HTERT RPE-1 (cell line): ENCODE results near the gene HRNR.

Source experiments
- in situ Hi-C: fragments of 300-500 bp; cut with MboI; formaldehyde crosslinking; loops from 4 replicates; pipeline ENCODE4 v1.14.3; 2020; ENCODE audit warnings: low sequenced_read_pairs

Gene HRNR

DNA sequence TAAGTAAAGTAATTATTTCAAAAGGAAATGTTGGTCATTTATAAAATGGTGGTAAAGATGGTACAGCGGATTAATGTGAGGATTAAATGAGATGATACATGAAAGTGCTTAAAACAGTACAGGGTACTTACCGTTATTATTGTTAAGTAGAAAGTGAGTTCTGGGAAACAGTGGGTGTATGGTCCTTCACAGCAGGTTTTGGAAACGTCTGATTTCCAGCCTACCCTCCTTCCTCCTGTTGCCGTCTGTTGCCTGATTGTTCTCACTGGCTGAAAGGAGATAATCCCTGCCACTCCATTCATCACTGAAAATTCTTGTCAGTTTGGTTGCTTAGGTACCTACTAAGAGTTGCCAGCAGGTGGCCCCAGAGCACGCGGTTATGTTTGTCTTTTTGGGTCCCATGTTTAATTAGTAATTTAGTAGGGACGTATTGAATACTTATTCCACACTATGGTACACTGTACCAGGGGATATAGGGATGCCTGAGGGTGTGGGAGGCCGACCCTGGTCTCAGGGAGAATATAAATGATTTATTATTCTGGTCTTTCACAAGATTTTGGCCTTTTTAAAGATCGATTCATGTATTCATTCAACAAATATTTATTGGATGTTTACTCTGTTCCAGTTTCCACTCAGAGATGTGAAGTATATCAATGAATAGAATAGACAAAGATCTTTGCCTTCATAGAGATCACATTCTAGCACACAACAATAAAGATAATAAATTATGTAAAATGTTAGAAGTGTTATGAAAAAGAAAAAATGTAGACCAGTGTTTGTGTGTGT, 34.1 kb downstream of the HRNR start:
- in situ Hi-C loops, result no loop called here

DNA sequence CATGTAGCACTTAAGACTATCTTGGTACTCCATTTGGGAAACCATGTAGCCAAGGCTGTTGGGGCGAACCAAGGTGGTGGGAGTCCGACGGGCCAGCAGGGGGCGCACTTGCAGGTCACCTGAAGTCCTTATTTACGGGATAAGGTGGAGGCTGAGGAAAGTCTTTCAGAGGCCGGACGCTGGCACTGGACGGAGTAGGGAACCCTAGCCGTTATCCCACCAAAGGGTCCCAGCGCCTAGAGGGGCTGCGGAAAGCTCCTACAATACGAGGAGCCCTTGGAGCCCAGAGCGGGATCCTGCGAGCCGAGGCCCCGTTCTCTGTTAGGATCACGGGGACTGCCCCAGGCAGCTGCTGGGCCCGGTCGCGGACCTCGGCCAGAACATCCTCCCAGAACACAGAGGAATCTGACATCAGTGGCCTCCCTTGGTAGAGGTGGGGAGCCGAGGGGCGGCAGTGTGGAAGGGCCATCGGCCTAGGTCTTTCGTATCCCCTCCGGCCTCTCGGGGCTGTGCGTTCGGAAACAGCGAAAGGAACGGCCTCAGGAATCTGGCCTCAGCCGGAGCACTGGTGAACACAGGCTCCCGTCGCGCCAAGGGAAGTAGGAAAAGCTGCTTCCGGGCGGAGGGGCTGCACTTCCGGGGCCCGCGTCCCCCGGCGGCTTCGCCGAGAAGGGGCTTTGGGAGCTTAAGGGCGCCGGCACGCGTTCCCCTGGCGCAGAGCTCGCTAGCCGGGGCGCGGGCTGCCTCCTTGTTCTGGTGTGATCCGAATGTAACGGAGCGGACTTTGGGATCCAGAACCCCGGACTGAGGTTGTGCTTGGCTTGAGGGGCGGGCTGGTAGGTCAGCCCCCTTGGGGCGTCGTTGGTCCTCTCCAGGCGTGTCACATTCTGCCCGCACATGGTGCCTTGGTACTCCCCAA, 35.1 kb downstream of the HRNR start:
- in situ Hi-C loops, result no loop called here

DNA sequence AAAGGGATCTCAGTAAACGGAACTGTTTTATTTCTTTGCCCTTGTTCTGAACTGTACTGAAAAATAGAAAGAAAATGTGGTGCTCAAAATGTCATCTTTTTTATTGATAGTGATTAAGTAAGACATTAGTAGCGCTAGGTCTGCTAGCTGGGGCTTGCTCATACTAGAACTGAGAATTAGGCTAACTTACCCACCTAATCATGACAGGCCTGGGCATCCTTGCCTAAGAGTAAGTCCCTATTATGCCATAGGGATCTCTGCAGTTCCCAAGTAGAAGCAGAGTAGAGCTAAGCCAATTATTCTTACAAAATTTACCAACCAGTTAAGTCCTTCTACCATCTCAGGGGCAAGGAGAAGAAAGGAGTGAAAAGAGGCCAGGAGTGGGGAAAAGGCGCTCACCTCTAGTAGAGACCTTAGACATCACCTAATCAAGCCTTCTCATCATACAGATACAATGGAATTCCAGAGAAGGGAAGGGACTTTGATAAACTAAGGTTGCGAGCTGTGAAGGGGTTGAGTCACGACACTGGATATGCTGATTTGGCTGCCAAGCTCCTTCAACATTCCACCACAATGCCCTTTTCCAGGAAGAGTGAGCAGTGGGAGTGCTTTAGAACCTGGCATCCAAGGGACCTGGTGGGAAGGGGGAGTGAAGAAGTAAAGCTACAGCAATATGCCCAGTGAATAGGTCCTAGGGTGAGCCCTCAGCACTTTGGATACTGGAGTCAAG, 37.3 kb downstream of the HRNR start:
- in situ Hi-C loops, result no loop called here

DNA sequence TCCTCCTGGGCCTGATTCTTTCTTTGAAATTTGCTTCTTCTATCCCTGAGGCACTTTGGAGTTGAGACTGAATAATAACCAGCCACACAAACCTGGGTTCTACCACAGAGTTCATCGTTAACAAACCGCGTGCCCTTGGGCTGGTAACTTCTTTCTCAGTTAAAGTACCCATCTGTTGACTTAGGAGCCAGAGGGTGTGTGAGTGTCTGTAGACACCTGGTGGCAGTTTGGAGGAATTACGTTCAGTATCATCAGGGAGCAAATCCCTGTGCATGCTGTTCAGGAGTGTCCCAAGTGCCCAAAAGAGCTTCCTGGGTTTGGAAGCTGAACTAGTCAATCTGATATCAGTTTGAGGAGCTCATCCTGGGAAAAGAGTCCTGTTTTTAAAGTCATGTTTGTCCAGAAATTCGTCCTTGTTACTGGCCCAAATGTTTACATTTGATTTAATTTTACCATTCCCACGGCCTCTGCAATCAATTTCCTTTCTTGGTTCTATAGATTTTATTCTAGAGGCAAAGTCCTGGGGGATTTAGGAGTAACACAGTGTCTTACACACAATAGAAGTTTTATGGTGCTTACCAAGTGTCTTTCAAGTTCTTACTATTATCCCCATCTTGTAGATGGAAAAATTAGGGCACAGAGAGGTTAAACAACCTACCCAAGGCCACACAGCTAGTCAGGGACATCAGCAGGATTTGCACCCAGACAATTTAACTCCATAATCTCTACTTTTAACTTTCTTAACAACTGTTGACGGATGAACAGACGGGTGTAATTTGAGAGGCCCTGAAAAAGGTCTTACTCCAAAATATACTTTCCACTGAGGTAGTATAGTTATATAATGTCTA, 38.2 kb downstream of the HRNR start:
- in situ Hi-C loops, result no loop called here

DNA sequence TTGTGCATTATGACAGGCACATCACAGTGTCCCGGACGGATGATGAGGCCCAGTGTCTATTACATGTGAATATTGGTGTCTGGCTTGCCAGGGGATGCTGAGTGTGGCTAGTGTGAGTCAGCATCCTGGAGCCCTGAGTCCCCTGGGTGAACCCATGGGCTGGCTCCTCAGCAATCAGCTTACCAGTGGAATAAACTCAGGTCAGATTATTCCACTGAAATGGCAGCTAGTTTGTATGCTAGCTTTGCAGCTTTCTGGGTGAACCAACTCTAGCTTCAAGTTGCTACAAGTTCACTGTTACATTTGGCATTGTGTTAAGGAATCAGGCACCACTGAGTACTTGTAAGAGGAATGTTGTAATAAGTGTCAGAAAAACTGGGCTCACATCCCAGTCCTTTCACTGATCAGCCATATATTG, 41.0 kb downstream of the HRNR start:
- in situ Hi-C loops, result no loop called here

DNA sequence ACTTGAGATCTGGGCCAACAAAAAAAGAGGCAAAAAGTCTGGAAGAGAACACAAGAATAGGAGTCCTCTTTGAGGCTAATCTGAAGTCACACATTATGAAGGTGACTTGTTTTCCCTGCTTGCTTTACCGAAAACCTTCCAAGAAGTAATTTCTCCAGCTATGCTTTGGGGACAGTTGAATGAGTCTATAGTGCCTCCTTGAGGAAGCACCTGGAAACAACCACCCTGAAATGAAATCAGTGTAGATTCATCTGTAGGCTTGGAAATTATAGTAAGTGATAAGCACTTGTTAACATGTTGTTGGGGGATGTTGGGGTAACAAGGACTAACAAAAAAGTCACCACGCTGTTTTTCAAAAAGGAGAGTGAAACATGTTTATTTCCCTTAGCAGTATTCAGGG, 41.6 kb downstream of the HRNR start:
- in situ Hi-C loops, result no loop called here

DNA sequence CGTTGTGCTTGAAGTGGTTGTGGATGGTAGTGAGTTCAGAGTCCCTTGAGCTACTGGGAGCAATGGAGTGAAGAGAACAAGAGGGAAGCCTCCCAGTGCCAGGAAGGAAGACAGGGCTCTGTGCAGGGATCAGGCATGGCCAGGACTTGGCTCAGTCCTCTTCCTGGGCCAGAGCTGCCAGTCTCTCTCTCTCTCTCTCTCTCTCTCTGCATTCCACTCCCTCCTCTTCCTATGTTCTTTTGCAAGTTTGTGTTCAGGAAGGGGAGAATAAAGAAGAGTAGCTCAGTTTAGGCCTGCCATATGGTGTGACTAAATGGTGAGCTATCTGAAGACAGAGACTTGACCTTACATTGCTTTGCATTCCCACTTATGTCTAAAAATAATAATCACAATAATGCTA, 44.4 kb downstream of the HRNR start:
- in situ Hi-C loops, result no loop called here

DNA sequence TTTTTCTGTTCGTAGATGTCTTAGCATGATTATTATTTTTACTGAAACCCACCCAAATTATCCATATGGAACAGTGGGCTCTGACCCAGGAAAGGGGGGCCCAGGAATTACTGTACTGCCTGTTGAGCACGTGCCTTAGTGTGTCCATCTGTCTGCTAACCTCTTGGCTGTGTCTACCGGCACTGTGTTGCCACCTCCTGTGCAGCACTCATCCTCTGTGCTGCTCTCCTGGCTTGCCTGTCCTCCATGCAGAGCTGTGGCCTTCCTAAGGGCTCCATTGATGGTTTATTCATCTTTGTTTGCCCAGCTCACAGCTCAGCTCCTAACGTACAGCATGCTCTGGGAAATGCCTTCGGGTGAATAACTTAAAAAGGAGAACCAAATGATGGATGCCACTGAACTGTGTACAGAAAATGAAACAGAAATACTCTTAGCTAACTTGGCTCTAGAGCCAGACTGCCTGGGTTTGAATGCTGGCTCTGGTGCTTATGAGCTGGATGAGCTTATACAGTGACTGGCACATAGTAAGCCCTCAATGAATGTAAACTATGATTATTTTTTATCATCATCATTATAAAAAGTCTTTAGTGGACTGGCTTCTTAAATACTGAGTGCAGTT, 53.6 kb downstream of the HRNR start:
- in situ Hi-C loops, result no loop called here

DNA sequence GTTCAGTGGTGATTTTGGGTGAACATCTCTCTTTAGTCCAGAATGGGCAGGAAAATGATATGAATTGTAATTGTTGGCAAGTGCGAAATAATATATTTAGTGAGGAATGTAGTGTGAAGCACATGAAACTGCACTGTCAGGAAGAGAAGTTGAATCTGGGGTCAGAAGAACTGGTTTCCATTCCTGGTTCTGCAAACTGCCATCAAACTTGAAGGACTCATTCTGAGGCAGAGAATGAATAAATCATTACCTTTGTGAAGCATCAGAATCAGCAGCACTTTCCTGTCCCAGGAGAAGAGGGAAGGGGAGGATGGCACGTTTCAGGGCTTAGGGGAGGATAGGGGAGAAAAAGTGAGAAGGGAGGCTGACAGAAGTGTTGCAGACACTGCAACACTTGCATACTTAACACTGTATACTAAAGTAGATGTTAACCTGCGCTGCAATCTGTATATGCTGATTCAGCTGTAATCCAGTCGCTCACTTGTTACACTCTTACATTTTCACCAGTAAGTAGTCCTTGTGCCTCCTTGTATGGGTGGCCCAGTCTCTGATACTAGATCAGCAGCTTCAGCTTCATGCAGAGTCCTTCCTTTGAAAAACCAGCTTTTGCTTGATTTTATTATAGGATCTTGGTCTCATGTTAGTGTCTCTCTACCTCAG, 54.5 kb downstream of the HRNR start:
- in situ Hi-C loops, result no loop called here

DNA sequence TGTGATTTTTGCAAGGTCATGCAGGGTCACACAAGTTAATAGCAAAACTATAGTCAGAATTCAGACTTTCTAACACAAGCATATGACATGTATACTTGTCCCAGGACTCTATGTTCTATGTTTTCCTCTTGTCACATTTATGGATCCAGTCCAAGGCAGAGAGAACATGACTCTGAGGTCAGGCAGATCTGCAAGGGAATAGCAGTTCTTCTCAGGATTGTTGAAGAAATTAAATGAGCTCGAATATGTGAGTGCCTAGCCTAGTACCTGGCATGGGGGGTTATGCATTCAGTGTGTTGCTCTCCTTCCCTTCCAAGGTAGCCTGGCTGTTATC, 55.5 kb downstream of the HRNR start:
- in situ Hi-C loops, result no loop called here

DNA sequence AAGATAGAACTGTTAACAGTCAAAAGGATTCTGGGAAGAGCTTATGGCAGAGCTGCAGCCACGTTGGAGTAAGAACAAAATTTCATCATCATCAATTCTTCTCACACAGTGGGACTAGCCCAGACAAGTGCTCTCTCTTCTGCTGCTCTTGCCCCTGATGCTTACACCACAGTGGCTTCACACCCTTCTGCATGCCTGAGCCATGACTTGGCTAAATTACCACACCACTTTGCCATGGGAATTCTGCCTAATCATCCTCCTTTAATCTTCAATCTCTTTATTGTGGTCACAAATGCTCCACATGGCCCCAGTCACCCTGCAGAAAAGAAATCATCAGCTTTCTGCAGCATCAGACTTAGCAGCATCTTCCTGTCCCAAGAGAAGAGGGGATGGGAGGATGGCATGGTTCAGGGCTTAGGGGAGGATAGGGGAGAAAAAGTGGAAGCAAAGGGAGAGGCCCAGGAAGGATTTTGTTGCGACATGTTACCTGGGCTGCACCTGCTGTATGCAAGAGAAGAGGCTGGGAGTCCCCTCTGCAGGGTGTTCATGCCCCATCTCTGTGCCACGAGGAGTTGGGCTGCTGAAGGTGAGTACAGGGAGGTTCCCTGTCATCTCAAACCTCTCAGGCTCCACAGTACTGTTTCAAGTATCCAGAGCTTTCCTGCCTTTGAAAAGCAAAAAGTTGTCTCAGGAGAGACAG, 56.0 kb downstream of the HRNR start:
- in situ Hi-C loops, result no loop called here

DNA sequence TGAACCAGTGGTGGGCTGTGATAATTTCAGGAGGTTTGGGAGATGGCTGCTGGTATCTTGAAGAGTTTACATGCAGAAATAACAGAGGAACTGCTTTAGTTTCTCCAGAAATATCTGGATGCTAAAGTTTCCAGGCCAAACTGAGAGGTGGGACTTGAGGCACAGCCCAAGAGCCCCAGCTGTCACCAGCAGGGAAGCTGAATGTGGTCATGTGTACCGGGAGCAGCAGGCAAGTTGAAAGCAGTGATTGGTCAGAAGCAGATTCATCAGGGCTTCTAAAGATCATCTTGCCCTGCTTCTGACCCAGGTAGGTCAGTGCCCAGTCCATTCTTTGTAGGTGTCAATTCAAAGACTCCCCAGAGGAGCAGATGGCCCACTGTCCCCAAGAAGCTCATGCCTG, 57.0 kb downstream of the HRNR start:
- in situ Hi-C loops, result no loop called here

DNA sequence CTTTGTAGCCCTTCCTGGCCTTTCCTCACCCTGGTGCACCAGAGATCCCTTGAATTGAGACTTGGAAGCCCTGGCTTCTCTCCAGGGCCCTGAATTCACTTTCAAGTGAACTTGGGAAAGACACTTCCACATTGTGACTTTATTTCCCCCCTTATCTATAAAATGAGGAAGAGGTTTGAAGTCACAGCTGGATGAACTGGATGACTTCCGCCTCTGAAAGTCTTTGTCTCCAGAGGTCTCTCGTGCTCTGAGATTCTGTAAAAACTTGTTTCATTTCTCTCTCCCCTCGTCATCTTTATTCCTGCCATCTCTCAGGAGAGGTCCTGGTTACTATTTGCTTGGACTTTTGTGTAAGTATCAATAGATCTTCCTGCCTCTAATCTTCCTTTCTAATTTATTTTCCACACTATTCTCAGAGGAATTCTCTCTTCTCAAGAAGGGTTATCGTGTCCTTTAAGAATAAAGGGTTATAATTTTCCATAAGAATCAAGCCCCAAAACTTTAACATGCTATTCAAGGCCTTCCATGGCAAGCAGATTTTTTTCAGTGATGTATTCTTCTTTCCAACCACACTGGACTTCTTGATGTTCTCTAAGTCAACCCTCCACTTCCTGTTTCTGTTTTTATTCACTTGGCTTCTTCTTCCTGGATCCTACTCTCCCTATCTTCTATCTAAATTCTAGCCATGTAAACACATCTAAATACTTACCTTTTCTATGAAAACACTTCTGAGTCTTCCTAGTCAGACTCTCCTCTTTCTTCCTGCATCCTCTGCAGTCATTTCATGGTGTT, 58.5 kb downstream of the HRNR start:
- in situ Hi-C loops, result no loop called here

DNA sequence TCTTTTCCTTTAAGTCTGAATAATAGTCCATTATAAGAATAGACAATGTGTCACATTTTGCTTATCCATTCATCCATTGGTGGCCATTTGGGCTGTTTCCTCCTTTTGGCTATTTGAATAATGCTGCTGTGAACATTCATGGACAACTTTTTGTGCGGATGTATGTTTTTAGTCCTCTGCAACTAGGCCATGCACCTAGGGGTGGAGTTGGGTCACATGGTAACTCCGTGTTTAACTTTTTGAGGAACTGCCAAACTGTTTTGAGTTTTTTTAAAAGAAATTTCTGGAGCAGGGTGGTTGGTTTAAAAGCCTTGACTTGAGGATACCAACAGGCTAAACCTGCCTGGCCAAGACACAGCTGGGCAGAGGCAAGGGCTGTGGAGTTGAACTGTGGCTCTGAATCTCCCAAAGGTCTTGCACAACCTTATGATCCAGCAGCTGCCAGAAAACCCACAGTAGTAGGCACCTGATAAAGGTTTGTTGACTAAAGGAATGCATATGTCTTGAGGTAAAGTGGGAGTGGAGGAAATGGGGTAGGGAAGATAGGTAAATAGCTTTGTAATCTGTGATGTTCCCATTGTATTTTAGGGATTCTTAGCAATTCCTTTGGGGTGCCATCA, 59.4 kb downstream of the HRNR start:
- in situ Hi-C loops, result no loop called here

DNA sequence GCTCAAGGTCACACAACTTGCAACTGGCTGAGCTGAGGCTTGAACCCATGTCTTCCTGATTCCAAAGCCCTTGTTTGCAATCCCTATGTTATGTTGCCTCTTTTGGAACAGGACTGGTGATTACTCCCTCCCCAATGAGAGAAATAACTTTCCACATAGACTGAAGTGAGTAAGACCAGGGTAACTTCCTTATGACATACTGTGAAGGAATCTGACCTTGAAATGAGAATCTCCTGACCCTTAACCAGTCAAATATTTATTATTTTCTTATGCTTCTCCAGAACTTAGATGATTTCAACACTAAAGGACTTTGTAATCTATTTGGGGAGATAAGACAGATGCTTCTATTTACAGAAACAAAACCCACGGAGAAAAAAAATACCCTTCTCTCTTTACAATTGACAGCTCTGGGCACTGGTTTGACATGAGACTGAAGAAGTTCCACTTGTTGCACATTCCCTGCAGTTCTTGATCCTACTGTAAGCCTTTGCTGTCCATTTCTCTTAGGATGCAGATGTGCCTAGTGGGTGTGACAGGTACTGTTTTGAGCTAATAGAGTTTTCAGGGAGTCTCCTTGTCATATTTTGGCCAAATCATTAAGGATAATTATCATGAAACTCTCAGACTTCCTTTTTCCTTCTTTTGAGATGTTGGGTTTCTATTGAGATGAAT, 61.1 kb downstream of the HRNR start:
- in situ Hi-C loops, result no loop called here
